HL-60 (cell line): Measurements from ENCODE around the gene SHC1.
"Not testable (repeated sequence)": the region's sequence is repeated elsewhere in the genome, so short reads cannot be mapped to it uniquely, and the experiment has no call there.

Experiments used
- GABPA ChIP-seq: IDR thresholded peaks from 2 replicates; pipeline ENCODE4 v1.6.1; 2012; ENCODE audit warnings: low read depth
- POLR2AphosphoS5 ChIP-seq: IDR thresholded peaks from 2 replicates; pipeline ENCODE4 v1.6.1; 2012; ENCODE audit warnings: low read depth
- SPI1 ChIP-seq: IDR thresholded peaks from 2 replicates; pipeline ENCODE4 v1.6.1; 2012; ENCODE audit warnings: low read depth, mild to moderate bottlenecking, borderline replicate concordance
- TF ChIP-seq, protein P1 (sequence below): IDR thresholded peaks from one replicate; pipeline ENCODE4 v1.5.1; 2011; ENCODE audit warnings: low read length, control low read depth, inconsistent platforms; ENCODE audit not compliant: insufficient read depth
- TF ChIP-seq, protein P2 (sequence below): IDR thresholded peaks from 2 replicates; pipeline ENCODE4 v1.6.1; 2012; ENCODE audit warnings: low read depth; ENCODE audit not compliant: insufficient replicate concordance

DNA sequence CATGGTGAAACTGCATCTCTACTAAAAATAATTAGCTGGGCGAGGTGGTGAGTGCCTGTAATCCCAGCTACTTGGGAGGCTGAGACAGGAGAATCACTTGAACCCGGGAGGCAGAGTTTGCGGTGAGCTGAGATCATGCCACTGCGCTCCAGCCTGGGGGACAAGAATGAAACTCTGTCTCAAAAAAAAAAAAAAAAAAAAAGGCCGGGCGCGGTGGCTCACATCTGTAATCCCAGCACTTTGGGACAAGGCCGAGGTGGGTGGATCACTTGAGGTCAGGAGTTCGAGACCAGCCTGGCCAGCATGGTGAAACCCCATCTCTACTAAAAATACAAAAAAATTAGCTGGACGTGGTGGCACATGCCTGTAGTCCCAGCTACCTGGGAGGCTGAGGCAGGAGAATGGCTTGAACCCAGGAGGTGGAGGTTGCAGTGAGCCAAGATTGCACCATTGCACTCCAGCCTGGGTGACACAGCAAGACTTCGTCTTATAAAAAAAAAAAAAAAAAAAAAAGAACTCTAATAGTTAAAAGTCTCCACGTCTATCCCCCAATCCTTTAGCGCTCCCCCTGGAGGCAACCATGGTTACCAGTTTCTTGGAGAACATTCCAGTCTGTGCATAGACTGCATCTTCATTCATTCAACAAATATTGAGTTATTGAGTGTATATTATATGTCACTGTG, 24.9 kb upstream of the SHC1 start:
- TF ChIP-seq, protein P1, sequence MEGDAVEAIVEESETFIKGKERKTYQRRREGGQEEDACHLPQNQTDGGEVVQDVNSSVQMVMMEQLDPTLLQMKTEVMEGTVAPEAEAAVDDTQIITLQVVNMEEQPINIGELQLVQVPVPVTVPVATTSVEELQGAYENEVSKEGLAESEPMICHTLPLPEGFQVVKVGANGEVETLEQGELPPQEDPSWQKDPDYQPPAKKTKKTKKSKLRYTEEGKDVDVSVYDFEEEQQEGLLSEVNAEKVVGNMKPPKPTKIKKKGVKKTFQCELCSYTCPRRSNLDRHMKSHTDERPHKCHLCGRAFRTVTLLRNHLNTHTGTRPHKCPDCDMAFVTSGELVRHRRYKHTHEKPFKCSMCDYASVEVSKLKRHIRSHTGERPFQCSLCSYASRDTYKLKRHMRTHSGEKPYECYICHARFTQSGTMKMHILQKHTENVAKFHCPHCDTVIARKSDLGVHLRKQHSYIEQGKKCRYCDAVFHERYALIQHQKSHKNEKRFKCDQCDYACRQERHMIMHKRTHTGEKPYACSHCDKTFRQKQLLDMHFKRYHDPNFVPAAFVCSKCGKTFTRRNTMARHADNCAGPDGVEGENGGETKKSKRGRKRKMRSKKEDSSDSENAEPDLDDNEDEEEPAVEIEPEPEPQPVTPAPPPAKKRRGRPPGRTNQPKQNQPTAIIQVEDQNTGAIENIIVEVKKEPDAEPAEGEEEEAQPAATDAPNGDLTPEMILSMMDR, result peak; percentile 26
- TF ChIP-seq, protein P2, sequence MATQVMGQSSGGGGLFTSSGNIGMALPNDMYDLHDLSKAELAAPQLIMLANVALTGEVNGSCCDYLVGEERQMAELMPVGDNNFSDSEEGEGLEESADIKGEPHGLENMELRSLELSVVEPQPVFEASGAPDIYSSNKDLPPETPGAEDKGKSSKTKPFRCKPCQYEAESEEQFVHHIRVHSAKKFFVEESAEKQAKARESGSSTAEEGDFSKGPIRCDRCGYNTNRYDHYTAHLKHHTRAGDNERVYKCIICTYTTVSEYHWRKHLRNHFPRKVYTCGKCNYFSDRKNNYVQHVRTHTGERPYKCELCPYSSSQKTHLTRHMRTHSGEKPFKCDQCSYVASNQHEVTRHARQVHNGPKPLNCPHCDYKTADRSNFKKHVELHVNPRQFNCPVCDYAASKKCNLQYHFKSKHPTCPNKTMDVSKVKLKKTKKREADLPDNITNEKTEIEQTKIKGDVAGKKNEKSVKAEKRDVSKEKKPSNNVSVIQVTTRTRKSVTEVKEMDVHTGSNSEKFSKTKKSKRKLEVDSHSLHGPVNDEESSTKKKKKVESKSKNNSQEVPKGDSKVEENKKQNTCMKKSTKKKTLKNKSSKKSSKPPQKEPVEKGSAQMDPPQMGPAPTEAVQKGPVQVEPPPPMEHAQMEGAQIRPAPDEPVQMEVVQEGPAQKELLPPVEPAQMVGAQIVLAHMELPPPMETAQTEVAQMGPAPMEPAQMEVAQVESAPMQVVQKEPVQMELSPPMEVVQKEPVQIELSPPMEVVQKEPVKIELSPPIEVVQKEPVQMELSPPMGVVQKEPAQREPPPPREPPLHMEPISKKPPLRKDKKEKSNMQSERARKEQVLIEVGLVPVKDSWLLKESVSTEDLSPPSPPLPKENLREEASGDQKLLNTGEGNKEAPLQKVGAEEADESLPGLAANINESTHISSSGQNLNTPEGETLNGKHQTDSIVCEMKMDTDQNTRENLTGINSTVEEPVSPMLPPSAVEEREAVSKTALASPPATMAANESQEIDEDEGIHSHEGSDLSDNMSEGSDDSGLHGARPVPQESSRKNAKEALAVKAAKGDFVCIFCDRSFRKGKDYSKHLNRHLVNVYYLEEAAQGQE, result not testable (repeated sequence)
- not testable (repeated sequence) for TF ChIP-seq POLR2AphosphoS5, GABPA, SPI1
